Mesendoderm (in vitro differentiated cells): ENCODE results near the gene ANGPTL4.

Source experiments
- DNase-seq: peaks from one replicate; pipeline ENCODE4 v3.0.0; 2013
- H2AK5ac ChIP-seq: 2 replicates; pipeline ENCODE4 v1.6.1; 2013; ENCODE audit warnings: low read length, inconsistent platforms
- H2BK120ac ChIP-seq: 2 replicates; pipeline ENCODE4 v1.6.1; 2013; ENCODE audit warnings: low read depth, mild to moderate bottlenecking, low read length, moderate library complexity, mixed read lengths
- H2BK15ac ChIP-seq: replicated peaks from 2 replicates; pipeline ENCODE4 v1.6.1; 2013; ENCODE audit warnings: low read depth, mild to moderate bottlenecking, moderate library complexity
- H2BK5ac ChIP-seq: 2 replicates; pipeline ENCODE4 v1.6.1; 2013; ENCODE audit warnings: low read length, inconsistent platforms
- H3K18ac ChIP-seq: 2 replicates; pipeline ENCODE4 v1.6.1; 2013; ENCODE audit warnings: mild to moderate bottlenecking, low read length, mixed read lengths
- H3K23ac ChIP-seq: one replicate; pipeline ENCODE4 v1.6.1; 2013; ENCODE audit warnings: low read length
- H3K27ac ChIP-seq: 2 replicates; pipeline ENCODE4 v1.5.1; 2013; ENCODE audit warnings: low read depth, mild to moderate bottlenecking, inconsistent platforms, low read length, moderate library complexity
- H3K27me3 ChIP-seq: 2 replicates; pipeline ENCODE4 v1.6.1; 2013; ENCODE audit warnings: low read length, control low read depth, mild to moderate bottlenecking, inconsistent platforms; ENCODE audit not compliant: insufficient read depth, poor library complexity
- H3K36me3 ChIP-seq: 2 replicates; pipeline ENCODE4 v1.6.1; 2013; ENCODE audit warnings: low read length, inconsistent platforms; ENCODE audit not compliant: control insufficient read depth, insufficient read depth
- H3K4ac ChIP-seq: one replicate; pipeline ENCODE4 v1.6.1; 2013; ENCODE audit warnings: low read depth, mild to moderate bottlenecking, low read length, moderate library complexity
- H3K4me1 ChIP-seq: 2 replicates; pipeline ENCODE4 v1.6.1; 2013; ENCODE audit warnings: low read depth, low read length, inconsistent platforms; ENCODE audit not compliant: control insufficient read depth
- H3K4me2 ChIP-seq: 2 replicates; pipeline ENCODE4 v1.6.1; 2013; ENCODE audit warnings: low read length
- H3K4me3 ChIP-seq: 2 replicates; pipeline ENCODE4 v1.5.1; 2013; ENCODE audit warnings: mild to moderate bottlenecking, low read length
- H3K56ac ChIP-seq: one replicate; pipeline ENCODE4 v1.6.1; 2013; ENCODE audit warnings: low read length
- H3K79me1 ChIP-seq: 2 replicates; pipeline ENCODE4 v1.6.1; 2013; ENCODE audit warnings: low read length, inconsistent platforms
- H3K79me2 ChIP-seq: 2 replicates; pipeline ENCODE4 v1.6.1; 2013; ENCODE audit warnings: mild to moderate bottlenecking, low read length; ENCODE audit not compliant: control insufficient read depth, insufficient read depth
- H3K9ac ChIP-seq: 2 replicates; pipeline ENCODE4 v1.6.1; 2013; ENCODE audit warnings: low read length, inconsistent platforms
- H4K5ac ChIP-seq: one replicate; pipeline ENCODE4 v1.6.1; 2013; ENCODE audit warnings: low read length
- H4K8ac ChIP-seq: one replicate; pipeline ENCODE4 v1.6.1; 2013; ENCODE audit warnings: low read depth, mild to moderate bottlenecking, control low read depth, low read length, moderate library complexity
- WGBS: extraction: QIAGEN DNeasy Blood & Tissue Kit; methylation state at CpG from one replicate; pipeline ENCODE4 v1.1.7; 2013; ENCODE audit warnings: low lambda C conversion rate, missing lambda C conversion rate; ENCODE audit not compliant: insufficient coverage; ENCODE audit errors: extremely low coverage; 5-methylcytosine and 5-hydroxymethylcytosine counted together

ANGPTL4 gene

DNA sequence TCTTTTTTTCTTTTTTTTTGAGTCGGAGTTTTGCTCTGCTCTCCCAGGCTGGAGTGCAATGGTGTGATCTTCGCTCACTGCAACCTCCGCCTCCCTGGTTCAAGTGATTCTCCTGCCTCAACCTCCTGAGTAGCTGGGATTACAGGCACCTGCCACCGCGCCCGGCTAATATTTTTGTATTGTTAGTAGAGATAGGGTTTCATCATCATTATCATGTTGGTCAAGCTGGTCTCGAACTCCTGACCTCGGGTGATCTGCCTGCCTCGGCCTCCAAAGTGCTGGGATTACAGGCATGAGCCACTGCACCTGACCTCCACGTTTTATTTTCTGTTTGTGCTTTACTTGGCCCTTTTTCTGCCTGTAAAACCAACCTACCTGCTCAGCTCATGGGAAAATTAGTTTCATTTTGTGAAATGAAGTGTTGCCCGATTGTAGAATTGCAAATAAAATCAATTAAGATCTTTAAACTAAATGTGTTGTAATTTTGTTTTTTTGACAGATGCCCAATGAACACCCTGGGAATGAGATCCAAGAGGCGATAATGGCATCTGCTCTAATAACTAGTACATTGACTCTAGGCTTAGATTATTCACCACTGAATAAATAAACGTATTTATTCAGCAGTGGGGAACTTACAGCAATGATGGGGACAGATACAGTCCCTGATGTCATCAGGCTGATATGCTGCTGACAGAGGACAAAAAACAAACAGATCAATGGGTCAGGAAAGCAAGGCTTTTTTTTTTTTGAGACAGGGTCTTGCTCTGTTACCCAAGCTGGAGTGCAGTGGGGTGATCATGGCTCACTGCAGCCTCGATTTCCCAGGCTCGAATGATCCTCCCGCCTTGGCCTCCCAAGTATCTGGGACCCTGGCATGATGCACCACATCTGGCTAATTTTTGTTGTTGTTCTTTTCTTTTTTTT, 24.0 kb downstream of the ANGPTL4 start:
- no CpG with 5 or more reads among the region's 16 CpGs for WGBS
- H3K56ac ChIP-seq, result no peak overlapping the region
- no peak overlapping the region for H2BK15ac ChIP-seq
- no peak overlapping the region for H3K18ac ChIP-seq
- H3K27me3 ChIP-seq, result no peaks in the 10 kb centered on the region
- H3K4ac ChIP-seq, result no peak overlapping the region
- H3K27ac ChIP-seq, result no peak overlapping the region
- H3K4me2 ChIP-seq, result no peak overlapping the region
- H4K8ac ChIP-seq, result no peak overlapping the region
- H3K9ac ChIP-seq, result no peak overlapping the region
- H3K79me2 ChIP-seq, result peaks cover 18% of the 10 kb centered on the region
- H2AK5ac ChIP-seq, result no peak overlapping the region
- DNase-seq, result no peak
- H4K5ac ChIP-seq, result no peak overlapping the region
- no peak overlapping the region for H2BK120ac ChIP-seq
- H3K4me1 ChIP-seq, result no peaks in the 10 kb centered on the region
- H3K4me3 ChIP-seq, result no peak overlapping the region
- H3K36me3 ChIP-seq, result no peaks in the 10 kb centered on the region
- H3K23ac ChIP-seq, result no peak overlapping the region
- no peak overlapping the region for H2BK5ac ChIP-seq
- H3K79me1 ChIP-seq, result peaks cover 6% of the 10 kb centered on the region

- Histone ChIP-seq H3K4me3 (no peak overlapping the region), H2BK5ac (no peak overlapping the region), H3K23ac (no peak overlapping the region), H2AK5ac (no peak overlapping the region), H3K27me3 (no peaks in the 10 kb centered on the region), H3K36me3 (no peaks in the 10 kb centered on the region), H3K79me2 (peaks cover 25% of the 10 kb centered on the region), H3K18ac (no peak overlapping the region), H2BK120ac (no peak overlapping the region), H4K5ac (no peak overlapping the region), H3K79me1 (peaks cover 9% of the 10 kb centered on the region), H3K56ac (no peak overlapping the region), H3K4me1 (no peaks in the 10 kb centered on the region), H3K4me2 (no peak overlapping the region), H4K8ac (no peak overlapping the region), H3K4ac (no peak overlapping the region), H2BK15ac (no peak overlapping the region), H3K27ac (no peak overlapping the region), H3K9ac (no peak overlapping the region)
- WGBS, result no CpG with 5 or more reads among the region's 2 CpGs
- no peak for DNase-seq
Observed at GRCh38 chr19:8388612-8388958, 24.6 kb downstream of the ANGPTL4 start.

- peaks cover 37% of the 10 kb centered on the region for H3K79me2 ChIP-seq
- H3K23ac ChIP-seq, result peak within 1 kb of the TSS; percentile 45
- peak within 1 kb of the TSS; percentile 99 for H3K56ac ChIP-seq
- H3K79me1 ChIP-seq, result peaks cover 9% of the 10 kb centered on the region
- peak within 1 kb of the TSS; percentile 100 for H3K4ac ChIP-seq
- peak within 1 kb of the TSS; percentile 99 for H3K9ac ChIP-seq
- H2AK5ac ChIP-seq, result no peak within 1 kb of the TSS
- peak within 1 kb of the TSS; percentile 99 for H3K27ac ChIP-seq
- H3K36me3 ChIP-seq, result no peaks in the 10 kb centered on the region
- H3K27me3 ChIP-seq, result no peaks in the 10 kb centered on the region
- WGBS, result no CpG with 5 or more reads among the region's 70 CpGs
- DNase-seq, result peak; percentile 100
- no peak within 1 kb of the TSS for H4K5ac ChIP-seq
- no peak within 1 kb of the TSS for H2BK15ac ChIP-seq
- H3K18ac ChIP-seq, result peak within 1 kb of the TSS; percentile 100
- H3K4me3 ChIP-seq, result peak within 1 kb of the TSS; percentile 90
- peak within 1 kb of the TSS; percentile 97 for H2BK5ac ChIP-seq
- no peaks in the 10 kb centered on the region for H3K4me1 ChIP-seq
- peak within 1 kb of the TSS; percentile 99 for H4K8ac ChIP-seq
- peak within 1 kb of the TSS; percentile 61 for H3K4me2 ChIP-seq
- H2BK120ac ChIP-seq, result peak within 1 kb of the TSS; percentile 95
Observed at GRCh38 chr19:8389891-8390616, 26.1 kb downstream of the ANGPTL4 start, which contains the start of gene RAB11B. RAB11B (plus strand) TSS chr19:8390360; CDS start chr19:8390417, 57 bp downstream.

DNA sequence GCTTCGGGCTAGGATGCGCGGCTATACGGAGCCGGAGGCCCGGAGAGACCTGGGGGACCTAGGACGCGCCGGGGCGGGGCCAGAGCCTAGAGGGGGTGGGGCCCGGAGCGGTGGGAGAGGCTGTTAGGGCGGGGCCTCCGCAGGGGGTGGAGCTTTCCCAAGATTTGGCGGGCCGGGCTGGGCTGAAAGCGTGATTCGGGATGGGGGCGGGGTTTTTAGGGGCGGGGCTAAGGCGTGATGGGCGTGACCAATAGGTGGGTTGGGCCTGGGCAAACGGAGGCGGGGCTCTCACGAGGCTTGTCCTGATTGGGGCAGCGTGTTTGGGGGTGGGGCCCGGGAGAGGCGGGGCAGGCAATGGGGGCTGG, 26.6 kb downstream of the ANGPTL4 start:
- peak overlapping the region; percentile 100 for H3K4ac ChIP-seq
- no peak overlapping the region for H2BK15ac ChIP-seq
- H3K79me2 ChIP-seq, result peaks cover 37% of the 10 kb centered on the region
- H3K36me3 ChIP-seq, result no peaks in the 10 kb centered on the region
- H2BK5ac ChIP-seq, result peak overlapping the region; percentile 97
- peak overlapping the region; percentile 99 for H3K9ac ChIP-seq
- no peak overlapping the region for H3K4me2 ChIP-seq
- peak overlapping the region; percentile 99 for H4K8ac ChIP-seq
- H3K23ac ChIP-seq, result peak overlapping the region; percentile 45
- peak overlapping the region; percentile 99 for H3K56ac ChIP-seq
- DNase-seq, result peak; percentile 93
- H3K27ac ChIP-seq, result peak overlapping the region; percentile 99
- H3K79me1 ChIP-seq, result peaks cover 9% of the 10 kb centered on the region
- H3K27me3 ChIP-seq, result no peaks in the 10 kb centered on the region
- H3K4me3 ChIP-seq, result peak overlapping the region; percentile 90
- no peak overlapping the region for H2AK5ac ChIP-seq
- no peak overlapping the region for H4K5ac ChIP-seq
- peak overlapping the region; percentile 95 for H2BK120ac ChIP-seq
- no peaks in the 10 kb centered on the region for H3K4me1 ChIP-seq
- H3K18ac ChIP-seq, result peak overlapping the region; percentile 100
- WGBS, result no CpG with 5 or more reads among the region's 28 CpGs

- WGBS, result no CpG with 5 or more reads among the region's 23 CpGs
- H3K56ac ChIP-seq, result peak overlapping the region; percentile 35
Observed at GRCh38 chr19:8391198-8392016, 27.5 kb downstream of the ANGPTL4 start.

More at GRCh38 chr19:8391198-8392016, 27.5 kb downstream of the ANGPTL4 start:
- Histone ChIP-seq H3K4me3 (no peak overlapping the region), H2BK15ac (no peak overlapping the region), H4K5ac (no peak overlapping the region), H3K9ac (no peak overlapping the region), H4K8ac (no peak overlapping the region), H3K4ac (no peak overlapping the region), H3K36me3 (no peaks in the 10 kb centered on the region), H2BK5ac (no peak overlapping the region), H3K79me2 (peaks cover 45% of the 10 kb centered on the region), H3K4me2 (peak overlapping the region; percentile 45), H3K23ac (no peak overlapping the region), H3K18ac (no peak overlapping the region), H3K27me3 (no peaks in the 10 kb centered on the region), H2BK120ac (no peak overlapping the region), H3K79me1 (peaks cover 17% of the 10 kb centered on the region), H3K27ac (no peak overlapping the region), H2AK5ac (no peak overlapping the region), H3K4me1 (no peaks in the 10 kb centered on the region)
- DNase-seq, result no peak
